HT-29 (cell line): Measurements from ENCODE around the gene IL12A. TPM values are rescaled to one million over a fixed set of nuclear protein-coding genes. Genes with fewer than 3 reads are reported as not detected.

ENCODE experiments used
- DNase-seq: peaks from one replicate; pipeline ENCODE4 v3.0.0-alpha.2; 2015; ENCODE audit warnings: low spot score
- total RNA-seq: library from RNA; depleted of rRNA; stranded (reverse); fragments of >200 nt; shearing (Covaris generic); gene quantifications from 2 replicates; pipeline ENCODE4 v1.2.3, GENCODE V29; 2014; rRNA removed

Gene IL12A
- total RNA-seq, 1 experiment from 2014 or later = not detected

GRCh38 chr3:160023476-160023875 lies 34.8 kb downstream of the IL12A start:
- DNase-seq = no peak

DNA sequence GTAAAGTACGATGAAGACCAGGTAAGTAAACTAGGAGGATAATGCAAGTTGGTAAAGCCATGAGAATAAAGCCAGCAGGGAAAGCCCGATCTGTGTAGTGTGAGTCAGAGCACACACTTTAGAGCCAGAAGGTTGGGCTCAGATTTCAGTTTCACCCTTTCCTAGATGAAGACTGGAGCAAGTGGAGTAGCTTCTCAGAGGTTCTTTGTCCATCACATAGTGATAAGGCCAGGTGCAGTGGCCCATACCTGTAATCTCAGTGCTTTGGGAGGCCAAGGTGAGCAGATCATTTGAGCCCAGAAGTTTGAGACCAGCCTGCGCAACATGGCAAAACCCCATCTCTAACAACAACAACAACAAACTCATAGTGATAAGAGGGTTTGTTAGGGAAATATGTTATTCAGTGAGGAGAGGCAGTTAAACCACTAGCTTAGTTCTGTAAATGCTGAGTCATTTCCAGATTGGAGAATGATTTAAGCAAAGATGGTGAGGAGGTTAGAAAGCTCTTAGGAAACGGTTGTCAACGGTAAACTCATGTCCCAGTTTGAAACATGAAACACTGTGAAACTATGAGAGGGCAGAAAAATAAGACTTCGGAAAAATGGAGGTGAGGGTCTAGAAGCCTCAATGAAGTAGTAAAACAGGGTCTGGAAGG lies 39.0 kb downstream of the IL12A start:
- DNase-seq = peak; percentile 6

GRCh38 chr3:160035757-160036156 lies 47.1 kb downstream of the IL12A start:
- no peak for DNase-seq

DNA sequence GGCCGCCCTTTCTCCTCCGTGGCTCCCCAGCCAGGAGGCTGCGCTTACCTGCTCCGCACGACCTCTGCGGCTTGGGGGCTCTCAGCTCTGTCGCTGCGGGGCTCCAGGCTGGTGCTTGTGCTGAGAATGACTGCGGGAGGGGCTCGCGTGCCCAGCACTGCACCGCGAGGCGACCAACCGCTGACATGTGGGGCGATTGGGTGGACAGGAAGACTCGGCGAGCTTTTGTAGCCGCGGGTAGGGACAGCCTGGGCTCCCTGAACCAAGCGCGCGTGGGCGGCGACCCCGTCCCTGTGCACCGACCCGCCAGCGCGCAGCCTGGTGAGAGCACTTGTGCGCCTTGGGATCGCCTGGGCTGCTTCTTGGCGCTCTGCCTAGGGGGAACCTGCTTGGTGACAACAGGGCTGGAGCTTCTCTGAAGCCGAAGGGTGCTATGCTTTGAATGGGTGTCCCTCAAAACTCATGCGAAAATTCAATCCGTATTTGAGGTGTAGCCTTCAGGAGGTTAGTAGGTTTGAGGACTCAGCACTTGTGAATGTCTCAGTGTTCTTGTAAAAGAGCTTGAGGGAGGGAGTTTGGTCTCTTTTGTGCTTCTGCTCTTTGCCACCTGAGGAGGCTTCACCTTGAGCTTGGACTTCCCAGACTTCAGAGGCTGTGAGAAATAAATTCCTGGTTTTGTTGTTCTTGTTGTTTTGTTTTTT lies 50.4 kb downstream of the IL12A start:
- DNase-seq = no peak

DNA sequence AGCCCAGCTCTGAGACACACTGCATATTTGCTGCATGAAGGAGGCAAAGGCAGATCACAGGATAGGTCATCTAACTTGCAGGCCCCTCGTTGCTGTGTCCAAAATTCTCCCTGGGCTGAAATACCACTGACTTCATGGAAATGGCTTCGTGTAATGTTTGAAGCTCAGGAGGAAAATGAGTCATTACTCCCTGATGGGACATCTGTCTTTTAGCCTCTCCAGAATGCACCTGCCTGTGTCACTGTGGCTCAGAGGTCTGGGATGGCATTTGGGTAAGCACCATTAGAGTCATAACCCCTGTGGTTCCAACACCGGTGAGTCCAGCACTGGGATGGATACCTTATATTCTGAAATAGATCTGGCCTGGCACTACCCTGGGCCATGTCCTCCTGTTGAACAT lies 51.5 kb downstream of the IL12A start:
- no peak for DNase-seq

DNA sequence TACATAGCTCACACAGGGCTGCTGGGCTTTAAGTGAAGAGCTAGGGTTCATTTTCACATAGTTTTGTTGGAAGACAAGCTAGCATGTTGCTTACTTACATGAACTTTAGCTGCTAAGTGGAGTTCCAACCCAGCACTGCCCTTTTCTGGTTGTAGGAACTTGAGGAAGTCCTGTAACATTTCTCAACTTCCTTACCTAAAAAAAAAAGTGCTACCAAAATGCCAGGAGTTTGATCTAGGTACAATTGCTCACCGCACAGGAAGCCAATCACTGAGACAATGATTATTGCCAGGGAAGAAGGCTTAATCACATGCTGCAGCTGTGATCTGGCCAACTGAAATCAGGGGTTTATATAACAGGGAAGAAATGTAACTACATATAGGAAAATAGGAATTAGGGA lies 52.8 kb downstream of the IL12A start:
- no peak for DNase-seq

GRCh38 chr3:160044121-160044520 lies 55.5 kb downstream of the IL12A start:
- DNase-seq = no peak

Other genes starting within 250 kb of the IL12A start
- not detected in 2 replicates for gene SCHIP1, start 149.0 kb upstream of the IL12A start, total RNA-seq
- gene C3orf80, start 236.6 kb downstream of the IL12A start, total RNA-seq = not detected in 2 replicates